ENCODE results near the gene MAN1A1. TPM values are rescaled to one million over a fixed set of nuclear protein-coding genes. Genes with fewer than 3 reads are reported as not detected.

The MAN1A1 gene
- polyA plus RNA-seq, 1 donor from 2014 or later: 4.6 TPM

DNA sequence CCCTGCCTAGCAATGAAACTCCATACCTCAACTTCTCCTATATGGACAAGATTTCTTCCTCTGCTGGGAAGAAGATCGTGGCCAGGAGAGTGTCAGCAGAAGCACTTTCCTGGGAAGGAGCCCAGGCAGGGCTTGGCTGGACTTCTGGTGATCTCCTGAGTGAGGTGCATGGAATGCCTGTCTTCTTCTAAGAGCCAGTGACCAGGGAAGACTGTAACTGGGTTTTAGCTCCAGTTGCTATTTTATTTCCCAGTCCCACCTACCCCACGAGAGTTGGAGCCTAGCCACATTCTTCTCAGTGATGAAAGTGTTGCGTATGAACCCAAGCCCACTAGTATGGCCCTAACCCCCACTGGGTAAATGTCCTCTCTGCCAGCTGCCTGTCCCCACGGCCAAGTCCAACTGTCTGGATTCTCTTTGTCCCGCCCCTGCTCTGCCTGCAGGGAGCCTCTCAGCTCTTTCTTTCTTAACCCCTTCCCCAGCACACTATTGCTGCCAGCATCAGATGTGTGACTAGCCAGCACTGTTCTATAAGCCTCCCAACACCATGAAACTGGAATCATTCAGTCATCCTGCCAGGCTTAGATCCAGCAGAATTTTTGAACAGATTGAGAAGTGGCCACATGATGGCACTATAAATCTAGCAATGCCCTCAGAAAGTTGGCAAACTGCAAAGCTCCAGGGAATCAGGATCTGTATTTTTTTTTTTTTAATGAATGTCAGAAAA lies 201.3 kb downstream of the MAN1A1 start:
- H3K4me2 ChIP-seq (ENCODE audit: low read length): no peak overlapping the region
- H3K9me2 ChIP-seq (ENCODE audit: insufficient read depth, low read length): no peaks in the 10 kb centered on the region
- H3K9me3 ChIP-seq (ENCODE audit: low read length): no peaks in the 10 kb centered on the region
- no peaks in the 10 kb centered on the region for H3F3A ChIP-seq (ENCODE audit: insufficient read depth, low read length, poor library complexity, severe bottlenecking)
- H3K79me2 ChIP-seq (replicated peaks; ENCODE audit: insufficient read depth, low read length): no peaks in the 10 kb centered on the region
- H3K36me3 ChIP-seq (ENCODE audit: insufficient read depth, low read length): no peaks in the 10 kb centered on the region
- H3K9ac ChIP-seq (ENCODE audit: low read length): no peak overlapping the region
- H4K20me1 ChIP-seq (ENCODE audit: insufficient read depth): no peaks in the 10 kb centered on the region
- H3K4me3 ChIP-seq (ENCODE audit: low read length): no peak overlapping the region
- TF ChIP-seq RAD21 (conservative IDR thresholded peaks at IDR 0.05) (peak; percentile 91), TAF1 (IDR thresholded peaks at IDR 0.05; ENCODE audit: low read depth) (no peak), REST (IDR thresholded peaks at IDR 0.05; ENCODE audit: borderline replicate concordance) (no peak), SMC3 (conservative IDR thresholded peaks at IDR 0.05; ENCODE audit: poor library complexity) (peak; percentile 85)
- TF ChIP-seq, protein P1, sequence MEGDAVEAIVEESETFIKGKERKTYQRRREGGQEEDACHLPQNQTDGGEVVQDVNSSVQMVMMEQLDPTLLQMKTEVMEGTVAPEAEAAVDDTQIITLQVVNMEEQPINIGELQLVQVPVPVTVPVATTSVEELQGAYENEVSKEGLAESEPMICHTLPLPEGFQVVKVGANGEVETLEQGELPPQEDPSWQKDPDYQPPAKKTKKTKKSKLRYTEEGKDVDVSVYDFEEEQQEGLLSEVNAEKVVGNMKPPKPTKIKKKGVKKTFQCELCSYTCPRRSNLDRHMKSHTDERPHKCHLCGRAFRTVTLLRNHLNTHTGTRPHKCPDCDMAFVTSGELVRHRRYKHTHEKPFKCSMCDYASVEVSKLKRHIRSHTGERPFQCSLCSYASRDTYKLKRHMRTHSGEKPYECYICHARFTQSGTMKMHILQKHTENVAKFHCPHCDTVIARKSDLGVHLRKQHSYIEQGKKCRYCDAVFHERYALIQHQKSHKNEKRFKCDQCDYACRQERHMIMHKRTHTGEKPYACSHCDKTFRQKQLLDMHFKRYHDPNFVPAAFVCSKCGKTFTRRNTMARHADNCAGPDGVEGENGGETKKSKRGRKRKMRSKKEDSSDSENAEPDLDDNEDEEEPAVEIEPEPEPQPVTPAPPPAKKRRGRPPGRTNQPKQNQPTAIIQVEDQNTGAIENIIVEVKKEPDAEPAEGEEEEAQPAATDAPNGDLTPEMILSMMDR (IDR thresholded peaks at IDR 0.05; ENCODE audit: poor library complexity, severe bottlenecking): peak; percentile 84
- no peak overlapping the region for H2AFZ ChIP-seq (ENCODE audit: low read depth, low read length)
- no peak overlapping the region for H3K27ac ChIP-seq (ENCODE audit: low read length)
- H3K27me3 ChIP-seq (ENCODE audit: insufficient read depth, low read depth, low read length): no peaks in the 10 kb centered on the region

DNA sequence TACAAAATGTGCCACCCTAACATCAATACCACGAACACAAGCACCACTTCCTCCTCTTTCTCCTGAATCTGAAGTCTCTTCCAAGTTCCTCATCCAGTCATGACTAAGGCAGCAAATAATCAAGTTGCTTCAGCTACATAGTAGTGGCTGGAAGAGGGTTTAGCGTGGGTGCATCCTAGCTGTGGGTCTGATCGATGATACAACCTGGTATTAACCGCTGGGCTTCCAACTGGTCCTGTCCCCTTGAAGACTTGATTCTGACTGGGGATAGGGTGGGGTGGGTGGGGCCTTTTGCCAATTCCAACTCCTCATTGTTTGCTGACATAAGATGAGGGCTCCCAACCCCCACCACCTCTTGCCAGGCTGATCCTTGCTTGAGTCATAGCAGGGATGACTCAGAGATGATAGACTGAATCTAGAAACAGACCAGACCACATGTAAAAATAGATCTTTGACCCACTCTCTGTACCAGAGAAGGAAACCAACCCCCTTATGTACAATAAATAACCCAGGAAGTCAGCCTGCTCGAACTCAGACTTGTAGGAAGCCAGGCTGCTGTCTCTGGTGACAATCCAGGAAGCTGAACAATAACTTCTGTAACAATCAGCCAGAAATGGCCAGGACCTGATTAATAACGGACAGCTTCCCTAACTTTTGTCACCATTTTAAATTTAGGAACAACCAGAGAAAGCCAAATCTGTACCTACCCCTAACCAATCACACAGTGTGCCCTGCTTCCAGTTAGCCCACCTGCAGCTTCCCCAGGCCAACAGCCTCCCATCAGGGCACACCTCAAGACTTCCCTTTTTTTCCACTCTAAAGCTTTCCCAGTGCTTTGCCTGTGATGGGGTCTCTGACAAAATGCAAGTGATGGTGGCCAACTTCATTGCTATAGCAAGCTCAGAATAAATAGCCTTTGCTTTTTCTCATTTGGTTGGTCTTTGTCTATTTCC lies 202.2 kb downstream of the MAN1A1 start:
- H3F3A ChIP-seq (ENCODE audit: insufficient read depth, low read length, poor library complexity, severe bottlenecking): no peaks in the 10 kb centered on the region
- no peak overlapping the region for H3K4me3 ChIP-seq (ENCODE audit: low read length)
- H3K4me2 ChIP-seq (ENCODE audit: low read length): no peak overlapping the region
- H3K27me3 ChIP-seq (ENCODE audit: insufficient read depth, low read depth, low read length): no peaks in the 10 kb centered on the region
- H4K20me1 ChIP-seq (ENCODE audit: insufficient read depth): no peaks in the 10 kb centered on the region
- no peaks in the 10 kb centered on the region for H3K79me2 ChIP-seq (replicated peaks; ENCODE audit: insufficient read depth, low read length)
- no peak overlapping the region for H2AFZ ChIP-seq (ENCODE audit: low read depth, low read length)
- TF ChIP-seq EZH2 (IDR thresholded peaks at IDR 0.05; ENCODE audit: borderline replicate concordance, insufficient read depth, low read length, poor library complexity, severe bottlenecking): no peak
- no peak for TF ChIP-seq REST (IDR thresholded peaks at IDR 0.05; ENCODE audit: borderline replicate concordance)
- no peak for TF ChIP-seq EP300 (conservative IDR thresholded peaks at IDR 0.05; ENCODE audit: poor library complexity, severe bottlenecking)
- no peak for TF ChIP-seq MXI1 (conservative IDR thresholded peaks at IDR 0.05; ENCODE audit: poor library complexity, severe bottlenecking)
- TF ChIP-seq RAD21 (conservative IDR thresholded peaks at IDR 0.05): no peak
- no peak for TF ChIP-seq TAF1 (IDR thresholded peaks at IDR 0.05; ENCODE audit: low read depth)
- TF ChIP-seq SMC3 (conservative IDR thresholded peaks at IDR 0.05; ENCODE audit: poor library complexity): no peak
- TF ChIP-seq POLR2AphosphoS5 (IDR thresholded peaks at IDR 0.05): no peak
- TF ChIP-seq, protein P1 (IDR thresholded peaks at IDR 0.05; ENCODE audit: poor library complexity, severe bottlenecking): no peak
- no peak overlapping the region for H3K9ac ChIP-seq (ENCODE audit: low read length)
- no peaks in the 10 kb centered on the region for H3K9me3 ChIP-seq (ENCODE audit: low read length)
- H3K36me3 ChIP-seq (ENCODE audit: insufficient read depth, low read length): no peaks in the 10 kb centered on the region
- H3K9me2 ChIP-seq (ENCODE audit: insufficient read depth, low read length): no peaks in the 10 kb centered on the region
- no peak overlapping the region for H3K27ac ChIP-seq (ENCODE audit: low read length)

All from neural cell (in vitro differentiated cells).